MM.1S (cell line): ENCODE data around the gene P2RX3.

Source experiments
- EZH2phosphoT487 ChIP-seq: fragments of 300-600 bp; sonication (generic); IDR thresholded peaks from 2 replicates; pipeline ENCODE4 v1.6.1; 2018; ENCODE audit warnings: antibody characterized with exemption, low read length
- TF ChIP-seq, protein P1 (sequence below): fragments of 300-600 bp; sonication (generic); IDR thresholded peaks from 2 replicates; pipeline ENCODE4 v1.5.1; 2016; ENCODE audit warnings: antibody characterized with exemption, low read length, mixed read lengths

DNA sequence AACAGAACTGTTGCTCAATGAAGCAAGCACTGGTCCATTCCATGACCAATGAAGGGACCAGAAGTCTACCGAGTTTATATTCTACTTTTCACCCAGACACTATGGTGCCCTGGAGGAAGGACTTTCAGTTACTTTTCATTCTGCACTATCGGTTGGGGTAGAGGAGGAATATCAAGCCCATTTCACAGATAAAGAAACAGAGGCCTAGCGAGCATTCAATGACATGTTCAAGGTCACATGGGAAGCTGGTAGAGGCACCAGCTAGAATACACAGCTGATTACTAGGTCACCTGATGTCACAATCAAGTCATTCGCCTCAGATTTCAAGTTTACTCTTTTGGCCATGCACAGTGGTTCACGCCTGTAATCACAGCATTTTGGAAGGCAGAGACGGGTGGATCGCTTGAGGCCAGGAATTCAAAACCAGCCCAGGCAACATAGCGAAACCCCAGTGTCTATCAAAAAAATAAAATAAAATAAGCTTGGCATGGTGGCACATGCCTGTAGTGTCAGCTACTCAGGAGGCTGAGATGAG lies 69.9 kb downstream of the P2RX3 start:
- TF ChIP-seq, protein P1, sequence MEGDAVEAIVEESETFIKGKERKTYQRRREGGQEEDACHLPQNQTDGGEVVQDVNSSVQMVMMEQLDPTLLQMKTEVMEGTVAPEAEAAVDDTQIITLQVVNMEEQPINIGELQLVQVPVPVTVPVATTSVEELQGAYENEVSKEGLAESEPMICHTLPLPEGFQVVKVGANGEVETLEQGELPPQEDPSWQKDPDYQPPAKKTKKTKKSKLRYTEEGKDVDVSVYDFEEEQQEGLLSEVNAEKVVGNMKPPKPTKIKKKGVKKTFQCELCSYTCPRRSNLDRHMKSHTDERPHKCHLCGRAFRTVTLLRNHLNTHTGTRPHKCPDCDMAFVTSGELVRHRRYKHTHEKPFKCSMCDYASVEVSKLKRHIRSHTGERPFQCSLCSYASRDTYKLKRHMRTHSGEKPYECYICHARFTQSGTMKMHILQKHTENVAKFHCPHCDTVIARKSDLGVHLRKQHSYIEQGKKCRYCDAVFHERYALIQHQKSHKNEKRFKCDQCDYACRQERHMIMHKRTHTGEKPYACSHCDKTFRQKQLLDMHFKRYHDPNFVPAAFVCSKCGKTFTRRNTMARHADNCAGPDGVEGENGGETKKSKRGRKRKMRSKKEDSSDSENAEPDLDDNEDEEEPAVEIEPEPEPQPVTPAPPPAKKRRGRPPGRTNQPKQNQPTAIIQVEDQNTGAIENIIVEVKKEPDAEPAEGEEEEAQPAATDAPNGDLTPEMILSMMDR = no peak
- no peak for TF ChIP-seq EZH2phosphoT487
